ENCODE measurements around the gene MEI1. TPM values are rescaled to one million over a fixed set of nuclear protein-coding genes. Genes with fewer than 3 reads are reported as not detected.
A peak's percentile ranks its signal among the peaks of the same experiment; 100 is the strongest.

MEI1 gene
- total RNA-seq, 2 experiments from 2014 or later, result 27.7 to 28.4 TPM

- peak overlapping the region; percentile 32 for H3K27ac Mint-ChIP-seq
- ChIA-PET CTCF (interaction anchor here (0.8 to 8.4 kb wide), 7 partner anchors 31 to 130 kb away, joined by 3 to 38 read pairs (median 7); partner anchors contain the start of gene TNFRSF13C), POLR2A (interaction anchor here (0.6 to 2.5 kb wide), 10 partner anchors 8 to 114 kb away, joined by 3 to 7 read pairs (median 3); partner anchors contain the start of gene CCDC134)
- no peak for TF ChIP-seq CTCF (IDR thresholded peaks at IDR 0.05)
- H3K4me1 Mint-ChIP-seq (ENCODE audit: low read depth), result peaks cover 44% of the 10 kb centered on the region
- no peaks in the 10 kb centered on the region for H3K27me3 Mint-ChIP-seq
- no peak overlapping the region for H3K4me3 Mint-ChIP-seq
- H3K9me3 Mint-ChIP-seq, result no peaks in the 10 kb centered on the region
- intact Hi-C loops (cut with micrococcal nuclease), result loop anchor here (5.0 kb wide), 1 partner anchor 116 kb away; no protein-coding TSS in a partner anchor
- no peak for ATAC-seq
- DNase-seq, result no peak
- H3K36me3 Mint-ChIP-seq (ENCODE audit: low read depth), result peaks cover 30% of the 10 kb centered on the region
Observed at GRCh38 chr22:41826430-41827383, 127.4 kb downstream of the MEI1 start.

GRCh38 chr22:41827671-41828070, 128.4 kb downstream of the MEI1 start:
- ChIA-PET CTCF (interaction anchor here (1.4 to 8.4 kb wide), 3 partner anchors 30 to 113 kb away, joined by 7 to 38 read pairs (median 7); no protein-coding TSS in a partner anchor), POLR2A (interaction anchor here (0.6 to 2.5 kb wide), 5 partner anchors 14 to 113 kb away, joined by 3 to 7 read pairs (median 5); partner anchors contain the start of gene CCDC134)
- Mint-ChIP-seq H3K27me3 (no peaks in the 10 kb centered on the region), H3K9me3 (no peaks in the 10 kb centered on the region), H3K36me3 (ENCODE audit: low read depth) (peaks cover 36% of the 10 kb centered on the region), H3K4me1 (ENCODE audit: low read depth) (peaks cover 42% of the 10 kb centered on the region), H3K27ac (peak overlapping the region; percentile 38), H3K4me3 (no peak overlapping the region)
- DNase-seq, result no peak
- ATAC-seq, result no peak
- intact Hi-C loops (cut with micrococcal nuclease), result loop anchor here (5.0 kb wide), 1 partner anchor 115 kb away; no protein-coding TSS in a partner anchor
- no peak for TF ChIP-seq CTCF (IDR thresholded peaks at IDR 0.05)

- peaks cover 39% of the 10 kb centered on the region for H3K4me1 Mint-ChIP-seq (ENCODE audit: low read depth)
- ChIA-PET CTCF (interaction anchor here (1.1 to 8.4 kb wide), 3 partner anchors 29 to 113 kb away, joined by 4 to 38 read pairs (median 7); no protein-coding TSS in a partner anchor), POLR2A (interaction anchor here (0.8 to 5.3 kb wide), 4 partner anchors 13 to 111 kb away, joined by 5 to 36 read pairs (median 5); no protein-coding TSS in a partner anchor)
- DNase-seq (no peak), ATAC-seq (no peak)
- intact Hi-C loops (cut with micrococcal nuclease), result loop anchor here (5.0 kb wide), 1 partner anchor 114 kb away; no protein-coding TSS in a partner anchor
- TF ChIP-seq CTCF (IDR thresholded peaks at IDR 0.05), result no peak
- H3K27me3 Mint-ChIP-seq, result no peaks in the 10 kb centered on the region
- peak overlapping the region; percentile 38 for H3K27ac Mint-ChIP-seq
- H3K4me3 Mint-ChIP-seq, result no peak overlapping the region
- no peaks in the 10 kb centered on the region for H3K9me3 Mint-ChIP-seq
- peaks cover 35% of the 10 kb centered on the region for H3K36me3 Mint-ChIP-seq (ENCODE audit: low read depth)
Observed at GRCh38 chr22:41828516-41828915, 129.2 kb downstream of the MEI1 start.

- intact Hi-C loops (cut with micrococcal nuclease), result loop anchor here (5.0 kb wide), 1 partner anchor 42 kb away; no protein-coding TSS in a partner anchor
- H3K4me1 Mint-ChIP-seq (ENCODE audit: low read depth), result peaks cover 38% of the 10 kb centered on the region
- ChIA-PET CTCF (interaction anchor here (0.6 to 8.4 kb wide), 4 partner anchors 28 to 114 kb away, joined by 3 to 38 read pairs (median 10); no protein-coding TSS in a partner anchor), POLR2A (interaction anchor here (2.0 to 5.3 kb wide), 2 partner anchors 29 to 110 kb away, joined by 5 to 36 read pairs; no protein-coding TSS in a partner anchor)
- no peaks in the 10 kb centered on the region for H3K27me3 Mint-ChIP-seq
- H3K27ac Mint-ChIP-seq, result no peak overlapping the region
- TF ChIP-seq CTCF (IDR thresholded peaks at IDR 0.05), result no peak
- H3K9me3 Mint-ChIP-seq, result no peaks in the 10 kb centered on the region
- no peak for ATAC-seq
- no peak overlapping the region for H3K4me3 Mint-ChIP-seq
- DNase-seq, result no peak
- H3K36me3 Mint-ChIP-seq (ENCODE audit: low read depth), result peaks cover 44% of the 10 kb centered on the region
Observed at GRCh38 chr22:41830174-41830573, 130.9 kb downstream of the MEI1 start.

Measured in activated CD8-positive, alpha-beta T cell treated with anti-CD3 and anti-CD28 coated beads for 36 hours (primary cell).